Muscle of back (tissue), 13 donors: ENCODE results near the gene C1orf216. TPM values are rescaled to one million over a fixed set of nuclear protein-coding genes. Genes with fewer than 3 reads are reported as not detected.
"Not testable (repeated sequence)": the region's sequence is repeated elsewhere in the genome, so short reads cannot be mapped to it uniquely, and the experiment has no call there.

ENCODE experiments used
- DNase-seq, 3 donors: peaks; one replicate each; pipeline versions ENCODE4 v3.0.0 to v3.0.0-alpha.2; 2013
- long read RNA-seq, 9 donors: transcript quantifications; one replicate each; lab custom pipeline, GENCODE V29; 2026
- polyA plus RNA-seq, 10 donors: library from polyadenylated mRNA; unstranded; fragments of 120-200 nt; gene quantifications; one replicate each; pipeline ENCODE4 v1.2.1, GENCODE V29; 2013; ENCODE audit not compliant: insufficient read length in 10 of 10

C1orf216 gene
- 10 to 100 TPM in 6 of 10 donors, 1 to 10 TPM in 4; 8.7 to 17.5 (median 10.8) TPM for polyA plus RNA-seq
- long read RNA-seq, donor 1, transcript C1orf216-201 (2 exons, 3,218 nt), result major isoform, 5 of 5 reads
- long read RNA-seq, donor 1, partial matches to known transcripts, result 0 of 5 reads
- long read RNA-seq, donor 1, other reads (novel, unspliced or antisense), result 0 of 5 reads
- long read RNA-seq, donor 2, partial matches to known transcripts, result 0 of 4 reads
- long read RNA-seq, donor 2, other reads (novel, unspliced or antisense), result 0 of 4 reads
- long read RNA-seq, donor 3, result 0 reads
- long read RNA-seq, donor 4, partial matches to known transcripts, result 0 of 2 reads
- long read RNA-seq, donor 4, other reads (novel, unspliced or antisense), result 0 of 2 reads
- long read RNA-seq, donor 5, partial matches to known transcripts, result 0 of 4 reads
- long read RNA-seq, donor 5, other reads (novel, unspliced or antisense), result 0 of 4 reads
- long read RNA-seq, donor 6, transcript C1orf216-201 (2 exons, 3,218 nt), result major isoform, 7 of 7 reads
- long read RNA-seq, donor 6, partial matches to known transcripts, result 0 of 7 reads
- long read RNA-seq, donor 6, other reads (novel, unspliced or antisense), result 0 of 7 reads
- long read RNA-seq, donor 7, transcript C1orf216-201 (2 exons, 3,218 nt), result major isoform, 5 of 5 reads
- long read RNA-seq, donor 7, partial matches to known transcripts, result 0 of 5 reads
- long read RNA-seq, donor 7, other reads (novel, unspliced or antisense), result 0 of 5 reads
- long read RNA-seq, donor 8, partial matches to known transcripts, result 0 of 1 reads
- long read RNA-seq, donor 8, other reads (novel, unspliced or antisense), result 0 of 1 reads
- long read RNA-seq, donor 9, result 0 reads

GRCh38 chr1:35718492-35719336, at the start of gene C1orf216:
Gene C1orf216 (minus strand): TSS chr1:35718884. CDS start chr1:35716321, 2,563 bp downstream.
- peak; percentile 62 to 94 (median 85) for DNase-seq

GRCh38 chr1:35764283-35764682, 45.6 kb upstream of the C1orf216 start:
- no peak for DNase-seq

- DNase-seq, result no peak
These were observed 44.5 kb upstream of the C1orf216 start for GRCh38 chr1:35763201-35763600.

GRCh38 chr1:35762141-35762540, 43.5 kb upstream of the C1orf216 start:
- no peak for DNase-seq

GRCh38 chr1:35756064-35756463, 37.4 kb upstream of the C1orf216 start:
- DNase-seq, result no peak

GRCh38 chr1:35753626-35754260, 35.1 kb upstream of the C1orf216 start:
- DNase-seq, result no peak

GRCh38 chr1:35748326-35748725, 29.6 kb upstream of the C1orf216 start:
- no peak for DNase-seq

- no peak for DNase-seq
These were observed 26.5 kb upstream of the C1orf216 start for GRCh38 chr1:35745124-35745730.

GRCh38 chr1:35737120-35737519, 18.4 kb upstream of the C1orf216 start:
- DNase-seq, result no peak

- DNase-seq, result no peak
These were observed 8.9 kb upstream of the C1orf216 start for GRCh38 chr1:35727434-35728040.

- peak; percentile 48 to 80 (median 71) for DNase-seq
These were observed 8.1 kb upstream of the C1orf216 start for GRCh38 chr1:35726450-35727433.

- peak in 2 of 3 donors; percentile 21 to 40 for DNase-seq
These were observed 6.9 kb upstream of the C1orf216 start for GRCh38 chr1:35725596-35725995.

- peak; percentile 45 to 72 (median 46) for DNase-seq
These were observed 690 bp downstream of the C1orf216 start for GRCh38 chr1:35717911-35718476.

- DNase-seq, result peak; percentile 50 to 81 (median 66)
These were observed 3.1 kb downstream of the C1orf216 start for GRCh38 chr1:35715568-35716002.

GRCh38 chr1:35714921-35715567, 3.6 kb downstream of the C1orf216 start:
- DNase-seq, result no peak

GRCh38 chr1:35711098-35711497, 7.6 kb downstream of the C1orf216 start:
- DNase-seq, result not testable (repeated sequence)

- no peak for DNase-seq
These were observed 9.7 kb downstream of the C1orf216 start for GRCh38 chr1:35708952-35709351.

GRCh38 chr1:35708441-35708921, 10.2 kb downstream of the C1orf216 start:
- peak in 2 of 3 donors; percentile 17 to 69 for DNase-seq
